NCI-H128 (cell line): ENCODE results near the gene SCUBE2.

Source experiments
- DNase-seq: peaks from one replicate; lab custom pipeline; 2025; ENCODE audit not compliant: unreplicated experiment; lab: John Stamatoyannopoulos, UW

The SCUBE2 gene

GRCh38 chr11:8971196-8971923, 120.0 kb downstream of the SCUBE2 start:
- DNase-seq, result no peak
